ENCODE results near the gene PRKN.

DNA sequence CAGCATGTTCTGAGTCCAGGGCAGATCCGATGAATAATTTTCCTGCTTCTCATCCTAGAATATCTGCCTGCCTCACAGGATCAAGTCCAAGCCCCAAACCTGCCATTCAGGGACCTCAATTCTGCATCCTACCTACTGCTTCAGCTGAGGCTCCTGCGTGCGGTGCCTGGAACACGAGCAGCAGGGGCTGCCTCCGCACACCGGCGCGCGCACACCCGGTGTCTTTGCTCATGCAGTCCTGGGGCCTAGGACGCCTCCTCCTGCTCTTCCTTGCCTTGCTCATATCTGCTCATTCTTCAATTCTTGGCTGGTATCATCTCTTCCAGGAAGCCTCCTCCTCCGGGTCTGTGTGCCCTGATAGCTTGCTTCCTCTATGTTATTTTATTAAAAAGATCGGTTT lies 1372.6 kb downstream of the PRKN start:
- TF ChIP-seq, protein P1, sequence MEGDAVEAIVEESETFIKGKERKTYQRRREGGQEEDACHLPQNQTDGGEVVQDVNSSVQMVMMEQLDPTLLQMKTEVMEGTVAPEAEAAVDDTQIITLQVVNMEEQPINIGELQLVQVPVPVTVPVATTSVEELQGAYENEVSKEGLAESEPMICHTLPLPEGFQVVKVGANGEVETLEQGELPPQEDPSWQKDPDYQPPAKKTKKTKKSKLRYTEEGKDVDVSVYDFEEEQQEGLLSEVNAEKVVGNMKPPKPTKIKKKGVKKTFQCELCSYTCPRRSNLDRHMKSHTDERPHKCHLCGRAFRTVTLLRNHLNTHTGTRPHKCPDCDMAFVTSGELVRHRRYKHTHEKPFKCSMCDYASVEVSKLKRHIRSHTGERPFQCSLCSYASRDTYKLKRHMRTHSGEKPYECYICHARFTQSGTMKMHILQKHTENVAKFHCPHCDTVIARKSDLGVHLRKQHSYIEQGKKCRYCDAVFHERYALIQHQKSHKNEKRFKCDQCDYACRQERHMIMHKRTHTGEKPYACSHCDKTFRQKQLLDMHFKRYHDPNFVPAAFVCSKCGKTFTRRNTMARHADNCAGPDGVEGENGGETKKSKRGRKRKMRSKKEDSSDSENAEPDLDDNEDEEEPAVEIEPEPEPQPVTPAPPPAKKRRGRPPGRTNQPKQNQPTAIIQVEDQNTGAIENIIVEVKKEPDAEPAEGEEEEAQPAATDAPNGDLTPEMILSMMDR (IDR thresholded peaks at IDR 0.05) = no peak
- no peak for TF ChIP-seq ZFX (IDR thresholded peaks at IDR 0.05; ENCODE audit: borderline replicate concordance)

Data from 22Rv1 (cell line).